A673 (cell line): ENCODE measurements around the gene SPOCD1. TPM values are rescaled to one million over a fixed set of nuclear protein-coding genes. Genes with fewer than 3 reads are reported as not detected.

Experiments used
- BruUV-seq: library from RNA; stranded (reverse); fragments of 400-500 nt; replicated peaks from 2 replicates; lab custom pipeline; 2021; lab: Mats Ljungman, UMichigan
- CTCF ChIA-PET: fragments of 300-600 bp; sonication (Branson Sonifier 250); formaldehyde crosslinking; loops from one replicate; lab custom pipeline; 2022; ENCODE audit warnings: antibody characterized with exemption; lab: Charles Lee
- POLR2A ChIA-PET: fragments of 300-600 bp; sonication (Branson Sonifier 250); formaldehyde crosslinking; loops from one replicate; lab custom pipeline; 2022; ENCODE audit warnings: antibody characterized with exemption; ENCODE audit not compliant: low non-redundant PET; lab: Charles Lee
- DNase-seq: peaks from one replicate; pipeline ENCODE4 v3.0.0-alpha.2; 2015; ENCODE audit warnings: low spot score
- H3K27ac ChIP-seq: fragments of 200-600 bp; sonication (generic); 2 replicates; pipeline ENCODE4 v1.5.1; 2016; ENCODE audit warnings: mixed run types, low read depth, mild to moderate bottlenecking, mixed read lengths, antibody characterized with exemption, low read length; ENCODE audit not compliant: poor library complexity, severe bottlenecking
- H3K27me3 ChIP-seq: fragments of 200-600 bp; sonication (generic); replicated peaks from 2 replicates; pipeline ENCODE4 v1.6.1; 2017; ENCODE audit warnings: mixed run types, low read depth, mild to moderate bottlenecking, mixed read lengths, antibody characterized with exemption, low read length; ENCODE audit not compliant: insufficient read depth, poor library complexity
- H3K36me3 ChIP-seq: fragments of 200-600 bp; sonication (generic); 2 replicates; pipeline ENCODE4 v1.6.1; 2016; ENCODE audit warnings: mixed run types, mild to moderate bottlenecking, mixed read lengths, antibody characterized with exemption, low read length; ENCODE audit not compliant: insufficient read depth, poor library complexity, severe bottlenecking
- H3K4me1 ChIP-seq: fragments of 200-600 bp; sonication (generic); 2 replicates; pipeline ENCODE4 v1.6.1; 2017; ENCODE audit warnings: mixed run types, mild to moderate bottlenecking, mixed read lengths, antibody characterized with exemption, low read length; ENCODE audit not compliant: insufficient read depth, poor library complexity, severe bottlenecking
- H3K4me3 ChIP-seq: fragments of 200-600 bp; sonication (generic); 2 replicates; pipeline ENCODE4 v1.5.1; 2016; ENCODE audit warnings: low read depth, mixed run types, mild to moderate bottlenecking, mixed read lengths, low read length; ENCODE audit not compliant: poor library complexity, severe bottlenecking
- H3K9me3 ChIP-seq: fragments of 200-600 bp; sonication (generic); 2 replicates; pipeline ENCODE4 v1.6.1; 2016; ENCODE audit warnings: mixed run types, low read depth, mild to moderate bottlenecking, mixed read lengths, antibody characterized with exemption, low read length; ENCODE audit not compliant: poor library complexity, severe bottlenecking
- EZH2 ChIP-seq: fragments of 200-600 bp; sonication (generic); IDR thresholded peaks from 2 replicates; pipeline ENCODE4 v1.6.1; 2017; ENCODE audit warnings: borderline replicate concordance, low read depth, mild to moderate bottlenecking, mixed read lengths, antibody characterized with exemption, low read length; ENCODE audit not compliant: poor library complexity, severe bottlenecking
- intact Hi-C: fragments of 100-400 bp; cut with micrococcal nuclease; formaldehyde crosslinking; loops from one replicate; pipeline ENCODE4 v1.10.0; 2022; ENCODE audit not compliant: unreplicated experiment
- total RNA-seq: library from RNA; stranded (reverse); gene quantifications from 2 replicates; pipeline ENCODE4 v1.2.3, GENCODE V29; 2021
- TF ChIP-seq, protein P1 (sequence below): fragments of 300-800, 200-600 bp; sonication (generic); conservative IDR thresholded peaks from 2 replicates; pipeline ENCODE4 v1.5.1; 2017; ENCODE audit warnings: low read depth, mild to moderate bottlenecking, antibody characterized with exemption, low read length, moderate library complexity, mixed read lengths

The SPOCD1 gene
- total RNA-seq, 1 experiment from 2014 or later, result 0.58 TPM

DNA sequence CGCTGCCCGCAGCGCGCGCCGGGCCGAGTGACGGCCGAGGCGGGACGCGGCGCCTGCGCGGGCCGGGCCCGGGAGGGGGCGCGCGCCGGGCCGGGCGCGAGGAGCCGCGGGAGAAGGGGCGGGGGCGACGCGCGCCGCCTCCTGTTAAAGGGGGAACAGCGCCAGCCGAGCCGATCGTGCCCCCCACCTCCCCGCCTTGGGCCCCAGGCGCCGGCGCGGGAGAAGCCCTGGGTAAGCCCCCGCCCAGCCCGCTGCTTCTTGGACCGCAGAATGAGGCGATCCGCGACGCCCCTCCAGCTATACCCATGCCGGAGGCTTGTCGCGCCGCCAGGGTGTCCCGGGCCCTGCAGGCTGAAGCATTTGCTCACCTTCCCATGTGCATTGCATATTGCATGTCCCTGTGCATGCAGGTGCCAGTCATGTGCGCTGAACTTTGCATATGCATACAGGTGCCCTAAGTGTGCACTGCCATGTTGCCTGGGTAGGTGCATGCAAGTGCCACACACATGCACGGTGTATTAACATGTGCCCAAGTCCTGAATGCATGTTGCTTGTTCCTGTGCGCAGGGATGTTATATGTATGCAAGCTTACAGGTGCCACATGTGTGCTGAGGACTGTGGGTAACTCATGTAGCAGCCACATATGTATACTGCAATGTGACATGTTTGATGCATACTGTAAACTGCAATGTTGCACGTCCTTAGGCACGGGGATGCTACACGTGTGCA lies 51.3 kb downstream of the SPOCD1 start, which contains the start of gene ADGRB2:
ADGRB2 (minus strand) TSS at position 29 of the 729 bp plus-strand sequence. CDS start 7,119 bp downstream, outside the sequence.
- POLR2A ChIA-PET, result no interaction called here
- intact Hi-C loops, result no loop called here
- TF ChIP-seq EZH2, result no peak
- TF ChIP-seq, protein P1, sequence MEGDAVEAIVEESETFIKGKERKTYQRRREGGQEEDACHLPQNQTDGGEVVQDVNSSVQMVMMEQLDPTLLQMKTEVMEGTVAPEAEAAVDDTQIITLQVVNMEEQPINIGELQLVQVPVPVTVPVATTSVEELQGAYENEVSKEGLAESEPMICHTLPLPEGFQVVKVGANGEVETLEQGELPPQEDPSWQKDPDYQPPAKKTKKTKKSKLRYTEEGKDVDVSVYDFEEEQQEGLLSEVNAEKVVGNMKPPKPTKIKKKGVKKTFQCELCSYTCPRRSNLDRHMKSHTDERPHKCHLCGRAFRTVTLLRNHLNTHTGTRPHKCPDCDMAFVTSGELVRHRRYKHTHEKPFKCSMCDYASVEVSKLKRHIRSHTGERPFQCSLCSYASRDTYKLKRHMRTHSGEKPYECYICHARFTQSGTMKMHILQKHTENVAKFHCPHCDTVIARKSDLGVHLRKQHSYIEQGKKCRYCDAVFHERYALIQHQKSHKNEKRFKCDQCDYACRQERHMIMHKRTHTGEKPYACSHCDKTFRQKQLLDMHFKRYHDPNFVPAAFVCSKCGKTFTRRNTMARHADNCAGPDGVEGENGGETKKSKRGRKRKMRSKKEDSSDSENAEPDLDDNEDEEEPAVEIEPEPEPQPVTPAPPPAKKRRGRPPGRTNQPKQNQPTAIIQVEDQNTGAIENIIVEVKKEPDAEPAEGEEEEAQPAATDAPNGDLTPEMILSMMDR, result 0 out of 2 replicates have a peak, but pooled peaks have one; percentile 10
- DNase-seq, result peak; percentile 46
- Histone ChIP-seq H3K36me3 (no peaks in the 10 kb centered on the region), H3K27me3 (no peaks in the 10 kb centered on the region), H3K9me3 (no peaks in the 10 kb centered on the region), H3K27ac (no peak within 1 kb of the TSS), H3K4me1 (peaks cover 31% of the 10 kb centered on the region), H3K4me3 (peak within 1 kb of the TSS; percentile 64)
- BruUV-seq, result no TSS peak
- CTCF ChIA-PET, result interaction anchor here (2.1 to 3.6 kb wide), 2 partner anchors 25 to 200 kb away, joined by 10 to 15 read pairs; no protein-coding TSS in a partner anchor

DNA sequence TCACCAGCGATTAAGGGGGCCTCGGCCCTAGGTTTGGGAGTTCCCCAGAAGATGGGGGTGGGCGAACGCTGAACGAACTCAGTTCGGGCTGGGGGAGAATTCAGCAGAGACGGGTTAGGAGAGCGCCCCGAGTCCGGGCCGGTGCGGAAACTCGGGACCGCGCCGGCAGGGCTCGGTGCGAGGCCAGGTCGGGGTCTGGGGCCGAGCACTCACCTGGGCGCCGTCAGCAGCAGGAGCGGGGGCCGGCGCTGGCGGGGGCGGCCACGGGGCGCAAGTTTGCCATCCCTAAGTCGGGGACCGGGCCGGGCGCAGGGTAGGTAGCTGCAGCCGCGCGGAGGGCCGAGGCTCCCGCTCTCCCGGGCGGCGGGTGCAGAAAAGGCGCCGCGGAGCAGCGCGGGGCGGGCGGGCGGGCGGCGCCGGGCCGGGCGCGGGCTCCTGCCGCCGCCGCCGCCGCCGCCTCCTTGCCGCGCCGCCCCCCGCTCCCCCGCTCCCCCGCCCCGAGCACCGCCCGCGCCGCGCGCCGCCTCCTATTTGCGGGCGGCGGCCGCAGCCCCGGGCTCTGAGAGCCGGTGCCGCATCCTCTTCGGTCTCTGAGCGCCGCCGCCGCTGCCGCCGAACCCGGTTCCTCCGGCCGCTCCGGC lies 52.0 kb downstream of the SPOCD1 start:
- DNase-seq, result no peak
- Histone ChIP-seq H3K27me3 (no peaks in the 10 kb centered on the region), H3K36me3 (no peaks in the 10 kb centered on the region), H3K4me3 (peak overlapping the region; percentile 64), H3K27ac (no peak overlapping the region), H3K9me3 (no peaks in the 10 kb centered on the region), H3K4me1 (peaks cover 31% of the 10 kb centered on the region)
- CTCF ChIA-PET, result interaction anchor here (0.9 to 3.6 kb wide), 2 partner anchors 14 to 200 kb away, joined by 3 to 15 read pairs; no protein-coding TSS in a partner anchor
- BruUV-seq, result no TSS peak
- intact Hi-C loops, result no loop called here
- no peak for TF ChIP-seq EZH2
- TF ChIP-seq, protein P1, result no peak
- POLR2A ChIA-PET, result no interaction called here

DNA sequence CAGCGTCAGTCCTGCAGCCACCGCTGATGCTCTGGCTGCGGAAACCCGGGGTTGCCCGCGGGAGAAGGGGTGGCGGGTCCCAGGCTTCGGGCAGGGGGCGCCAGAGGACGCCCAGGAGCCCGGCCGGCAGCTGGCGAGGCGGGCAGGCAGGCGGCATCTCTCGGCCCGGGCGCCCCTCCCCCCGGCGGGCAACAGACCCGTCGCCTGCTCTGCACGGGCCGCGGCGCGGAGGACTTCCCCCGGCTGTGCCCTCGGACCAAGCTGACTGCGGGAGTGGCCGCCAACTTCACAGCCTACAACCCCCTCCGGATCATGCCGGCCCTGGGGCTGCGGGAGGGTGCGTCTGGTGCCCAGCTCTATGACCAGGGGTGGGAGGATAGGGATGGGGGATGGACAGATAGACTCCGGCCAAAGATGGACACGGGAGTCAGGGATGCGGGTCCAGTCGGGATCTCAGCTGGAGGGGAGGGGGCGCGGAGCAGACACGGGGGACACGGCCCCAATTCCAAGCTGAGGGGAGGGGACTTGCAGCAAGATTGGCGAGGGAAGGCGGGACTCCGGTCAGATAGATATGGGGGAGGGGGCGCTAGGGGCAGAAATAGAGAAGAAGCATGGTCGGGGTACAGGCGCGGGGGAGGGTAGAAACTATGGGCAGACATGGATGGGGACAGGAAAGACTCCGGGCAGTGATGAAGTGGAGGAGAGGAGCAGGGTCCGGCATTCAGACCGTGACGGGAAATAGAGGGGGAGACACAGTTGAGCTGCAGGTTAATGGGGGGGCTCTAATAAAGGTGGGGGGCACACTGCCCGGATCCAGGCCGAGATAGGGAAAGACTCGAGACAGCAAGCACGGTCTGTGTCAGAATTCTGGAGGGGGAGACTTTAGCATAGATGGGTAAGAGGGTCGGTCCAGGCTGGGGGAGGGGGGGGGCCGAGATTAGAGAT lies 52.8 kb downstream of the SPOCD1 start:
- ChIA-PET POLR2A (no interaction called here), CTCF (interaction anchor here (0.6 to 3.6 kb wide), 5 partner anchors 14 to 201 kb away, joined by 3 to 15 read pairs (median 6); no protein-coding TSS in a partner anchor)
- H3K4me1 ChIP-seq, result peaks cover 31% of the 10 kb centered on the region
- H3K27me3 ChIP-seq, result no peaks in the 10 kb centered on the region
- DNase-seq, result peak; percentile 82
- peak overlapping the region; percentile 64 for H3K4me3 ChIP-seq
- no peak overlapping the region for H3K27ac ChIP-seq
- no peak for TF ChIP-seq EZH2
- TF ChIP-seq, protein P1, result peak; percentile 69
- intact Hi-C loops, result no loop called here
- no peaks in the 10 kb centered on the region for H3K9me3 ChIP-seq
- BruUV-seq, result no TSS peak
- H3K36me3 ChIP-seq, result no peaks in the 10 kb centered on the region
